GM06990 (cell line): Measurements from ENCODE around the gene POLR2F.

ENCODE experiments used
- DNase-seq: peaks from one replicate; pipeline ENCODE4 v3.0.0-alpha.2; 2011; ENCODE audit not compliant: insufficient read length; ENCODE audit errors: extremely low read depth
- H3K27me3 ChIP-seq: replicated peaks from 2 replicates; pipeline ENCODE4 v1.6.0; 2011; ENCODE audit warnings: low read length; ENCODE audit not compliant: control insufficient read depth, insufficient read depth
- H3K36me3 ChIP-seq: 2 replicates; pipeline ENCODE4 v1.5.1; 2011; ENCODE audit warnings: low read length; ENCODE audit not compliant: control insufficient read depth, insufficient read depth
- H3K4me3 ChIP-seq: replicated peaks from 2 replicates; pipeline ENCODE4 v1.5.1; 2011; ENCODE audit warnings: low read depth, mild to moderate bottlenecking, control low read depth, low read length
- TF ChIP-seq, protein P1 (sequence below): IDR thresholded peaks from 2 replicates; pipeline ENCODE4 v1.5.1; 2011; ENCODE audit warnings: low read length, control low read depth, mild to moderate bottlenecking, inconsistent platforms; ENCODE audit not compliant: insufficient read depth, poor library complexity, severe bottlenecking

Gene POLR2F

DNA sequence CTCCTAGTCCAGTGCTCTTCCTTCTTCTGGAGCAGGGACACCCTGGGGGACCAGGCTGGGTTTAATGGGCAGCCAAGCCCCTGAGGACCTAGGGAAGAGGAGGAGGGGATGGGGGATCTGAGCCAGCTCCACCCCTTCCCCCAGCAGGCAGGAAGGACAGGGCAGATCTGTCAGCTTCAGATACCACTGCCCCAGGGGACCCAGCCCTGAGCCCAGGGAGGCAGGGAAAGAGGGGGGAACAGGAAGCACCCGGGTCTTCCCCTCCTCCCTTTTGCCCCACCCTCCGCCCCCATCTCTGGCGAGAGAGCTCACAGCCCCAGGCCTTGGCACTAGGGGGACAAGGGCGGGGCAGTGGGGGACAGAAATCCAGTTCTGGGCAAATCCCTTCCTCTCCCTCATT, 42.6 kb downstream of the POLR2F start:
- TF ChIP-seq, protein P1, sequence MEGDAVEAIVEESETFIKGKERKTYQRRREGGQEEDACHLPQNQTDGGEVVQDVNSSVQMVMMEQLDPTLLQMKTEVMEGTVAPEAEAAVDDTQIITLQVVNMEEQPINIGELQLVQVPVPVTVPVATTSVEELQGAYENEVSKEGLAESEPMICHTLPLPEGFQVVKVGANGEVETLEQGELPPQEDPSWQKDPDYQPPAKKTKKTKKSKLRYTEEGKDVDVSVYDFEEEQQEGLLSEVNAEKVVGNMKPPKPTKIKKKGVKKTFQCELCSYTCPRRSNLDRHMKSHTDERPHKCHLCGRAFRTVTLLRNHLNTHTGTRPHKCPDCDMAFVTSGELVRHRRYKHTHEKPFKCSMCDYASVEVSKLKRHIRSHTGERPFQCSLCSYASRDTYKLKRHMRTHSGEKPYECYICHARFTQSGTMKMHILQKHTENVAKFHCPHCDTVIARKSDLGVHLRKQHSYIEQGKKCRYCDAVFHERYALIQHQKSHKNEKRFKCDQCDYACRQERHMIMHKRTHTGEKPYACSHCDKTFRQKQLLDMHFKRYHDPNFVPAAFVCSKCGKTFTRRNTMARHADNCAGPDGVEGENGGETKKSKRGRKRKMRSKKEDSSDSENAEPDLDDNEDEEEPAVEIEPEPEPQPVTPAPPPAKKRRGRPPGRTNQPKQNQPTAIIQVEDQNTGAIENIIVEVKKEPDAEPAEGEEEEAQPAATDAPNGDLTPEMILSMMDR: no peak
- H3K36me3 ChIP-seq: no peaks in the 10 kb centered on the region
- DNase-seq: no peak
- no peaks in the 10 kb centered on the region; the same call in 1 of the 2 replicates for H3K27me3 ChIP-seq
- no peak overlapping the region for H3K4me3 ChIP-seq

DNA sequence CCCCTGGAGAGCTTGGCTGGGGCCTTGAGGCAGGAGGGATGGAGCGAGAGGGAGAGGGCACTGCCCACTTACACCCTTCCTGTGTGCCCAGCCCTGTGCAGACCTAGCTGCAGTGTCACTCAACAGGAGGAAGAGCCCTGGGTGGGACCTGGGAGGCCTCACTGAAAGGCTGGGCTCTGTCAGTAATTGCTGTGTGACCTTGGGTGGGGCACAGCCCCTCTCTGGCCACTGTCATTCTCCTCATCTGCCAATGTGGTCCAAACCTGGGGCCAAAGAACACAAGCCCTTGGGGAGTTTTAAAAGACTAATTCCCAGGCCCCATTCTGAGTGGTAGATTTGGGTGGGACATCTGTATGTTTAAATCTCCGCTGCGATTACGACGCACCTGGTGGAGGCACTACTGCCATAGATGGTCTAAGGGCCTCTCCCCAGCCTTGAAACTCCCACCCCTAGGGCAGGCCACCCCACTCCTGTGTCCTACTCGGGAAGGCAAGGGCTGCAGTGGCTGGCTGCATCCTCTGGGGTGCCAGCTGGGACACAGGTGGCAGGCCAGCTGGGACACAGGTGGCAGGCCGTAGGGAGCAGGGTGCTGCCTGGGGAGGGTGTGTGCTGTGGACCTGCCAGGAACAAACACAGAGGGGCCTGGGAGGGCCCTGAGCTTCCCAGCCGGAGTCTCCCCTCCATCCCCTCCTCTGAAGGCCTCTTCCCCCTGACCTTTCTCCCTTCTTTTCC, 43.2 kb downstream of the POLR2F start:
- Histone ChIP-seq H3K27me3 (no peaks in the 10 kb centered on the region; the same call in 1 of the 2 replicates), H3K36me3 (no peaks in the 10 kb centered on the region), H3K4me3 (no peak overlapping the region)
- TF ChIP-seq, protein P1: no peak
- DNase-seq: no peak

DNA sequence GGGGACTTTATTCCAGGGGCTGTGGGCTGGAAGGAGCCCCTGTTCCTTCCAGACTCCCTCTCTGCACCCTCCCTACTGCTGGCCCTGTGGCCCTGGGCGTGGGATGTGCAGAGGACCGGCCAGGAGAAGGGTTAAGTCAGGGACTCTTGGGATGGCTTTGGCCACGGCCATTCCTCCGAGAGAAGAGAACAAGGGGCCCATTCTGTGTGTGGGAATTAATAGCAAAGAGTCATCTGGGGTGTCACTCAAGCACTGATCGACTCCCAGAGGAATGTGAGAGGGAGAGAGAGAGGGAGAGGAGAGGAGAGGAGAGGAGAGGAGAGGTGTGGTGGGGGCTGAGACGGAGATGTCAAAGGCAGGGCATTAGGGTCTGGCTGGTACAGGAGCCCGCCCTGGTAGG, 45.0 kb downstream of the POLR2F start:
- Histone ChIP-seq H3K27me3 (no peaks in the 10 kb centered on the region; the same call in 1 of the 2 replicates), H3K4me3 (no peak overlapping the region), H3K36me3 (no peaks in the 10 kb centered on the region)
- TF ChIP-seq, protein P1: no peak
- no peak for DNase-seq

DNA sequence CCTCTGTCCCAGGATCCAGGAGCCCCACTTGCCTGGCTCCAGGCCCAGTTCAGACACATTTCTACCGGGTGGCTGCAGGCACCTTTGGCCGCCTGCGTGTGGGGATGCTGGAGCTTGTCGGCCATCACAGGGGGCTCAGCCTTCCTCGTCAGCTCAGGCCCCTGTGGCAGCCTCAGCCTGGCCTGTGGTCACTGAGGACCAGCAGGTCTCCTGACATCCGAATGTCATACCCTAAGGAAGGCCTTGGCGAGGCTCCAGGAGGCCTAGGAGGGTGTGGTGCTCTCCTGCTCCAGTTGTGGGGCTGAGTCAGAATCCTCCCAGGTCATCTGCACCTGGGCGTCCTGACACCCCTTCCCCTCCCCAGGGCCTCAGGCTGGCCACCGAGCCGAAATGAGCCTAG, 45.7 kb downstream of the POLR2F start:
- H3K36me3 ChIP-seq: no peaks in the 10 kb centered on the region
- TF ChIP-seq, protein P1: no peak
- H3K27me3 ChIP-seq: no peaks in the 10 kb centered on the region; the same call in 1 of the 2 replicates
- H3K4me3 ChIP-seq: no peak overlapping the region
- no peak for DNase-seq

DNA sequence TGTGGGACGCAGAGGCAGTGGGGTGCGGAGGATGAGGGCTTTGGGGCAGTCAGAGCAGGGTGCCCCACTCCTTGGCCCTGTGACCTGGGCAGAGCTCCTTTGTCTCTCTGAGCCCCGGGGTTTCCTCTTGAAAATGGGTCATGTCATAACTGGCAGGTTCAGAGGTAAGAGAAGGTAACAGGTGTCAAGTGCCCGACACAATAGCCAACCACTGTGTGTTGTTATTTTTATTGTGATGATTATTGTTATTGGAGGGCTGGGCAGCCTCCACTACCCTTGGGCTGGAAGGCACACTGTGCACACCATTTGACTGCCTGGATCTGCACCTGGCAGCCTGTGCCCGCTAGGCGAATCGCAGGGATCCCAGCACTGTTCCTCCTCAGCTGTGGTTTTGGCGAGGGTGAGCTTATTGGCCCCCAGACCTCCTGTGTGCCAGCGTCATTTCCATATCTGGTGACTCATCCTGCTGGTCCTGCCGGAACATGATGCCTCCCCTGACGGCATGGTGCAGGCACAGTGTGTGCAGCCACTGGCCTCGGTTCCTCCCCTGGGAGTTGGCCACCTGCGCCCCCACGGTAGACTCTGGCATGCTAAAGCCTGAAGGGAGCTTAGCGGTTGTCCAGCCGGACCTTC, 46.3 kb downstream of the POLR2F start:
- no peaks in the 10 kb centered on the region for H3K36me3 ChIP-seq
- TF ChIP-seq, protein P1: no peak
- H3K4me3 ChIP-seq: no peak overlapping the region
- H3K27me3 ChIP-seq: no peaks in the 10 kb centered on the region; the same call in 1 of the 2 replicates
- DNase-seq: no peak
